Hepatocyte (in vitro differentiated cells): ENCODE measurements around the gene CDC123.

Experiments used
- EZH2phosphoT487 ChIP-seq: fragments of 200-600 bp; sonication (generic); IDR thresholded peaks from one replicate; pipeline ENCODE4 v1.6.1; 2018; ENCODE audit warnings: antibody characterized with exemption, mild to moderate bottlenecking, low read depth, moderate library complexity; ENCODE audit not compliant: unreplicated experiment, severe bottlenecking
- TF ChIP-seq, protein P1 (sequence below): fragments of 200-600 bp; sonication (generic); IDR thresholded peaks from 2 replicates; pipeline ENCODE4 v1.5.1; 2016; ENCODE audit warnings: antibody characterized with exemption, mild to moderate bottlenecking; ENCODE audit not compliant: poor library complexity

DNA sequence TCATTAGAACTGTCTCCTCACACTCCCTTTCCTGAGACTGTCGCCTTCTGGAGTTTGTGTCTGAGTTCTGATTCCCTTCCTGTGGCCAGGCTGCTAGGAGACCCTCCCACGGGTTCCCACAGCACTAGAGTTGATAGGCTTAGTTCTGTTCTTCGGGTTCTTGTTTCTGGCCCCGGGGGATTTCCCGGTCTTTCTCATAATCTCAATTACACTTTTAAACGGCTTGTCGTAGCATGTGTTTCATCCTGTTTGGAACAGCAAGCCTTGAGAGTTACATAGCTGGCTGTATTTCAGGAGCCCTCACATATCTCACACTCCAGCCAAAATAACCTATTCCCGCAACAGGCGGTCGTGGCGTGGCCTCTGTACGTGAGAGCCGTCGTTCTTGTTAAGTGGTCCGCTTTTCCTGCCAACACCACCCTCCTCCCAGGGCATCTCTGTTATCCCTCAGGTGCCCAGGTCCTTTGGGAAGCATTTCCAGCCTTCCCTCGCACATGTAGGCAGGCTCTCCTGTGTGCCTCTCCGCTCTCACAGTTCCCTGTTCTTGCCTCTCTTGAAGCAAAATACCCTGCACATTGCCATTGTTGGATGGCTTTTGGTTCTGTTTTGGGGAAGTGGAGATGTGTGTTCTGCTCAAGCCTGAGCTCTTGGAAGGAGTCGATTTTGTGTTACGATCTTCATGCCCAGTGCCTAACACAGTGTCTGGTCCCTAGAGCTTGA lies 46.0 kb downstream of the CDC123 start:
- TF ChIP-seq, protein P1, sequence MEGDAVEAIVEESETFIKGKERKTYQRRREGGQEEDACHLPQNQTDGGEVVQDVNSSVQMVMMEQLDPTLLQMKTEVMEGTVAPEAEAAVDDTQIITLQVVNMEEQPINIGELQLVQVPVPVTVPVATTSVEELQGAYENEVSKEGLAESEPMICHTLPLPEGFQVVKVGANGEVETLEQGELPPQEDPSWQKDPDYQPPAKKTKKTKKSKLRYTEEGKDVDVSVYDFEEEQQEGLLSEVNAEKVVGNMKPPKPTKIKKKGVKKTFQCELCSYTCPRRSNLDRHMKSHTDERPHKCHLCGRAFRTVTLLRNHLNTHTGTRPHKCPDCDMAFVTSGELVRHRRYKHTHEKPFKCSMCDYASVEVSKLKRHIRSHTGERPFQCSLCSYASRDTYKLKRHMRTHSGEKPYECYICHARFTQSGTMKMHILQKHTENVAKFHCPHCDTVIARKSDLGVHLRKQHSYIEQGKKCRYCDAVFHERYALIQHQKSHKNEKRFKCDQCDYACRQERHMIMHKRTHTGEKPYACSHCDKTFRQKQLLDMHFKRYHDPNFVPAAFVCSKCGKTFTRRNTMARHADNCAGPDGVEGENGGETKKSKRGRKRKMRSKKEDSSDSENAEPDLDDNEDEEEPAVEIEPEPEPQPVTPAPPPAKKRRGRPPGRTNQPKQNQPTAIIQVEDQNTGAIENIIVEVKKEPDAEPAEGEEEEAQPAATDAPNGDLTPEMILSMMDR, result no peak
- TF ChIP-seq EZH2phosphoT487, result no peak
